HuH-7.5 (cell line): ENCODE results near the gene PIM3.
A peak's percentile ranks its signal among the peaks of the same experiment; 100 is the strongest.
"Not testable (repeated sequence)": the region's sequence is repeated elsewhere in the genome, so short reads cannot be mapped to it uniquely, and the experiment has no call there.

Source experiments
- DNase-seq: peaks from one replicate; pipeline ENCODE4 v3.0.0; 2011; ENCODE audit warnings: low spot score

The PIM3 gene

DNA sequence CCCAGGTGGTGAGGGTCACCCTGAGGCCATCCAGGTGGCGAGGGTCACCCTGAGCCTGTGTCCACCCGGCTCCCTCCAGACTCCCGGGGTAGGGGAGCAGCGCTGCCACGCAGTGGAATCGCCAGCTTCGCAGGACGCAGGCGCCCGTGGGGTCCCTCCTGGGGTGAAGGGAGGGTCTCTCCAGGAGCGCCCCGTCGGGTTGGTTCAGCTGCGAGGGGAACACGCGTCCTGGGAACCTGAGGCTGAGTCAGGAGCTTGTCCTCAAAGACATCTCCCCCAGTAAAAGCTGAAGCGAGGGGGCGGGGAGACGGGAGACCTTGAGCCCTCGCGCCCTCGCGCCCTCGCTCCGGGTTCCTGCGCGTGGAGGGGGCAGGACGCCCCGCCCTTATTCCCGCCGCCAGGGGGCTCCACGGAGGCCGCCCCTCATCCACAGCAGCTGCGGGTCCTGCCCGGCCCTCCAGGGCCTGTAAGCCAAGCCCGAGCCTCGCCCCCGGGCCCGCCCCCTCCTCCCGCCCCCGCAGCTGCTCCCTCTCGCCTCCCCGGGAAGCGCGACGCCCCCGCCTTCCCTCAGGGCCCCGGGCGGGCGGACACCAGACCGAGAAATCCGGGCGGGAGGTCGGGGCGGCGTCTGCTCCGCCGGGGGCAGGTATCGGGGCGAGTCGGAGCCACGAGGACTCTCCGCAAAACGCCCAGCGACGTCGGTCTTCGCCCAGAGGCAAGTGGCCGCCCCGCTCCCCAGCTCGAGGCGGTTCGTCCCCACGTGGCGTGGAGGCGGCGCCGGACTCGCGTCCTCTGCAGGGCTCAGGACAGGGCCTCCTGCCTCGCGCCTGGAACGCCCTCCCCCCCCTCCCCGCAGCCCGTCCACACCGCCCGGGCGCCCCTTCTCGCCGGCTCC lies 22.8 kb downstream of the PIM3 start:
- DNase-seq, result no peak

DNA sequence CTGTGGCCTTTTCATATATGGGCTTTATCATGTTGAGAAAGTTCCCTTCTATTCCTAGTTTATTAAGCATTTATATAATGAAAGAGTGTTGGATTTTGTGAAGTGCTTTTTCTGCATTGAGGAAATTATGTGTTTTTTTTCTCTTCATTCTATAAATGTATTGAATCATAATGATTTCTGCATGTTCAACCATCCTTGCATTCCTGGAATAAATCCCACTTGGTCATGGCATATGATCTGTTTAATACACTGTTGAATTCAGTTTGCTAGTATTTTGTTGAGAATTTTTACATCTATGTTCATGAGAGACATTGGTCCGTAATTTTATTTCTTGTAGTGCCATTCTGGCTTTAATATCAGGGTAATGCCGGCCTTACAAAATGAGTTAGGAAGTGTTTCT lies 25.8 kb downstream of the PIM3 start:
- no peak for DNase-seq

DNA sequence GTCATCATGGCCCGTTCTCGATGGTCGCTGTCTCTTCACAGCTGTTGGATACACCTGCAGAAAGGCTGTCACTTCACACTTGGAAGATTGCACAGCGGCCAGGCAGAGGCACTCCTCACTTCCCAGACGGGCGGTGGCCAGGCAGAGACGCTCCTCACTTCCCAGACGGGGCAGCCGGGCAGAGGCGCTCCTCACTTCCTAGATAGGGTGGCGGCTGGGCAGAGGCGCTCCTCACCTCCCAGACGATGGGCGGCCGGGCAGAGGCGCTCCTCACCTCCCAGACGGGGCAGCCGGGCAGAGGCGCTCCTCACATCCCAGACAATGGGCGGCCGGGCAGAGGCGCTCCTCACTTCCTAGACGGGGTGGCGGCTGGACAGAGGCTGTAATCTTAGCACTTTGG lies 29.3 kb downstream of the PIM3 start:
- DNase-seq, result not testable (repeated sequence)

DNA sequence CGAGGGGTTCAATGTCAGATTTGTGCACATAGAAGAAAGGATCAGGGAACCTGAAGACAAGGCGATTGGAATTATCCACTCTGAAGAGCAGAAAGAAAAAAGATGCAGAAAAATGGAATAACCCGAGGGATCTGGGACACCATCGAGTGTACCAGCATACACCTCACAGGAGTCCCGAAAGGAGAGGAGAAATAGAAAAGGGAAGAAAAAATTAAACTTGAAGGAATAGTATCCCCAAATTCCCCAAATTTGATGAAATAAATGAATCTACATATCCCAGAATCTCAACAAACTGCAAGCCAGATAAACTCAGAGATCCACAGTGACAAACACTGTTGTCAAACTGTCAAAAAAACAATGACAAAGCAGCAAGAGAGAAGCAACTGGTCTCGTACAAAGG lies 30.6 kb downstream of the PIM3 start:
- DNase-seq, result no peak

DNA sequence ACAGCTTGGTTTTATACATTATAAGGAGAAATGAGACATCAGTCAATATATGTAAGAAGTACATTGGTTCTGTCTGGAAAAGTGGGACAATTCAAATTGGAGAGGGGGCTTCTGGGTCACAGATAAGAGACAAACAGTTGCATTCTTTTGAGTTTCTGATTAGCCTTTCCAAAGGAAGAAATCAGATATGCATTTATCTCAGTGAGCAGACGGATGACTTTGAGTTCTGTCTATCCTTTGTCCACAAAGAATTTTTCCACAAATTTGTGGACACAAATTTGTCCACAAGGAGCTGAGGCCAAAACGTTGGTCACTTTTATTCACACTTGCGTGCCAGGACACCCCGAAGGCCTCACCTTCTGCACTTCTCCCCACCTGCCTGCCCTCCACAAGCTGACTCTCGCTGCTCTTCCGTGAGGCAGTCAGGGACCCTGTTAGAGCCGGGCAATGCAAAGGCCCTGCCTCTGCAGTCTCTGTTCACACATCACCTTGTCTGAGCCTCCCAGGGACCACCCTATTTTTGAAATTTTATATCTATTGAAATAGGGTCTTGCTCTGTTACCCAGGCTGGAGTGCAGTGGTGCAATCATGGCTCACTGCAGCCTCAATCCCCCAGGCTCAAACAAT lies 31.4 kb downstream of the PIM3 start:
- no peak for DNase-seq

DNA sequence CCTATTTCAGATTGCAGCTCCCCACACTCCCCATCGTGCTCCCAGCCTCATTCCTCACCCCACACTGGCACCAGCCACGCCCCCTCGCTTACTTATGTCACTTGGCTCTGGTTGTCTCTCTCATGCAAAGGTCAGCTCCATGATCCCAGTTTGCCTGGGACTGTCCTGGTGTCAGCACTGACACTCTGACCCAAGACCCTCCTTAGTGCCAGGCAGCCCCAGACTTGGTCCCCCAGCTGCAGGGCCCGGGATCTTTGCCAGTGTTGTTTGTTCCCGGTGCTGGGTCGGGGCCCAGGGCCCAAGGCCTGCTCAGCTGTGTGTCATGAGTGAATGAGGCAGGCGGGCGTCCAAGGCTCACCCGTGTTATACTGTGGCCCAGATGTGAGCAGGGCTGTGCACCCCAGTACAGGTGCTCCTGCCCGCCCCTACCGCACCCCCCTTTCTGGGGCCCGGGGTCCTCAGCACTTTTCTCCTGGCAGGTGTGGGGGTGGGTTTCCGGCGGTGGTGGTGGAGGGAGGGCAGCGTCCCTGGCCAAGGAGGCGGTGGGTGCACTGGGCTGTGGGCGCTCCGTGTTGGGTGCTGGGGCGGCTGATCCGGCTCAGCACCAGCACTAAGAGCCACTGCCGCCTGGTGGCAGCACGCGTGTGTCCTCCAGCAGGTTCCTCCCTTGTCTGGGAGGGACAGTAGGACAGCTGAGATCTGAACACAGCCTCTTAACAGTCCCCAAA lies 32.5 kb downstream of the PIM3 start:
- DNase-seq, result peak; percentile 84

DNA sequence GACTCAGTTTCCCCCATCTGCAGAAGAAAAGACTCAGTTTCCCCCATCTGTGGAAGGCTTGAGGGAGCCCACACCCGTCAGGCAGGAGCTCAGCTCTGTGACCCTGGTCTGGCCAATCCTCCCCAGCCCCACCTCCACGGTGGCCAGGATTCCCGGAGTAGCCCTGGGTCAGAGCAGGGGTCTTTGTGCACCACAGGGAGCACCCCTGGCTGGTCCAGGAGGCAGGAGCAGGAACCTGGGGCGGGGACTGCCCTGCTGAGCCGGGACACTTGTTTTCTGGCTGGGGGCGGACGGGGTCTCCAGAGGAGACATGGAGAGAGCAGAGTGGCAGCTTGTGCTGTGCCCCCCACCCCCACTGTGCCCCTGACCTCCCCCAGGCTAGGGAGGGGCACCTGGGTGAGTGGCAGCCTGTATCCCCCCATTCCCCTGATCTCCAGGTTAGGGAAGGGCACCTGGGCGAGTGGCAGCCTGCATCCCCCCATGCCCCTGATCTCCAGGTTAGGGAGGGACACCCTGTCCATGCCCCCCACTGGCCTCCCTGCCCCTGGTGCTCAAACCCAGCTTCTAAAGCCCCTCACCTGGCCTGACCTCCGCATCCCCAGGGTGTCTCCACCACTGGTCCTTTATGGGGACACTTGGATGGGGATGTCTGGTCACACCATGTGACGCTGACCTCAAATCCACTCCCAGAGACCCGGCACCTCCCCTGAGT lies 33.2 kb downstream of the PIM3 start:
- DNase-seq, result no peak

DNA sequence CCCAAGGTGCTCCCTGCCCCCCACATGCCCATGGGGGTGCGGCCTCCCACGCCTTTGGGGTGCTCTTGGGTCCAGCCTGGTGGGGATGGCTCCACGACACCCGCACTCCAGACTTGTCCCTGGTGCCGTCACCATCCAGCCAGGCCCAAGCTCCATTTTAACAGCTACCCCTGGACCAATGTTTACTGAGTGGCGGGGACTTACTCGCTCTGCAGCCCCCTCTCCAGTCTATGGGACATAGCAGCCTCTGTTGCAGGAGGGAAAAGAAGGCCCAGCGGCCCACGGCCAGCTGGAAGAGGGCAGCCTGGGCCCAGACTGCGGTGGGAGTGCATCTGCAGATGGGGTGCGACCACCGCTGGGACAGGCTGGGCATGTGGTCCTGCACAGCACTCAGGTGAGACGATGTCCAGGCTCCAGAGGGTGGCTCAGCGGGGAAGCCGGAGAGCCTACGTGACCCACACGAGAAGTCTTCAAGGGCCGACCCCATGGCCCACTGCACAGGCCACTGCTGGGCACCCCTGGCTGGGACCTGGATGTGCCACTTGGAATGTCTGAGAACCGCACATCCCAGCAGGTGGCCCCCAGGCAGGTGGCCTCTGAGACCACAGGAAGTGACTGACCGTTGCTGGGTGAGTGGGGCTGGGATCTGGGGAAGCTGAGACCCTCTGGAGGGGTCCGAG lies 33.9 kb downstream of the PIM3 start:
- DNase-seq, result no peak

DNA sequence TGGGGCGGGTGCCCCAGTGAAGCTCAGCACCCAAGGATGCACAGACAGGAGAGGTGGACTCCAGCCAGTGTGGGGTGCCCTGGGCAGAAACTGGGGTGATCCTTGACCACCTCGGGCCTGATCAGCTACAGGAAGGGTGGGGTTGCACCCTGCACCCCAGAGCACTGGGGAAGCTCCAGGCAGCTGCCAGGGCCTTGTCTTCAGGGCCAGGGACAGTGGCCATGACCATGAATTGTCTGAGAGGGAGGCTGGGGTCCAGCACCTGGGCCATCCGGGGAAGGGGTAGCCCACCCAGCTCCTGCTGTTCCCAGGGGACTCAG lies 34.4 kb downstream of the PIM3 start:
- DNase-seq, result no peak

DNA sequence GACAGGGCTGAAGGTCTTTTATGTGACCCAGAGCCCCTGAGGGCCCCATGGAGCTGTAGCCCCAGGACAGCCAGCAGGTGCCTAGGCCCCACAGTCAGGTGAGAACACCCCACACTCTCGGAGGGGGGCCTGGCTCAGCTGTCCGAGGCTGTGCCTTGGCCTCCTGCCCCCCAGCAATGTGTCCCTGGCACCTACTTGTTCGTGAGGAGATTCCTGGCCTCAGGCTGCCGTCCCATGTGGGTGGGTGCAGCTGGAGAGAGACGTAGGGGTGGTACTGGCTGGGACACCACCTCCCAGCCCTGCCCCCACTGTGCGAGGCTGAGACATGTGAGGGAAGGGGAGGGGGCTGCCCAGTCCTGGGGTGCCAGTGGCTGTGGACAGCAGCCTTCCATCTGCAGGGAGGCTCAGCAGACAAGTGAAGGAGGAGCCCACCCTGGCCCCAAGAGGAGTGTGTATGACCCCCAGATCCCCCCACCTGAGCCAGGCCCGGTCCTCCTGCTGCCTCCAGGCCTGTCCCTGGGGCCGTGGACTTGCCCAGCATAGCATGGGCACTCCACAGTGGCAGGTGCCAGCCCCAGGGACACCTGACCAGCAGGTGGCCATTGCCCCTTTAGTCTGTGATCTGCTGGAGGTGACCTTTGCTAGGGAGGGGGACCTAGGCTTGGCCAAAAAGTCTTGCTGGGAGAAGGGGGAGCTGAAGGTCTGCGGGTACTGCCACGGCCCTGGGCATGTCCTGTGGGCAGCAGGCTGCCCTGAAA lies 35.0 kb downstream of the PIM3 start:
- DNase-seq, result no peak

DNA sequence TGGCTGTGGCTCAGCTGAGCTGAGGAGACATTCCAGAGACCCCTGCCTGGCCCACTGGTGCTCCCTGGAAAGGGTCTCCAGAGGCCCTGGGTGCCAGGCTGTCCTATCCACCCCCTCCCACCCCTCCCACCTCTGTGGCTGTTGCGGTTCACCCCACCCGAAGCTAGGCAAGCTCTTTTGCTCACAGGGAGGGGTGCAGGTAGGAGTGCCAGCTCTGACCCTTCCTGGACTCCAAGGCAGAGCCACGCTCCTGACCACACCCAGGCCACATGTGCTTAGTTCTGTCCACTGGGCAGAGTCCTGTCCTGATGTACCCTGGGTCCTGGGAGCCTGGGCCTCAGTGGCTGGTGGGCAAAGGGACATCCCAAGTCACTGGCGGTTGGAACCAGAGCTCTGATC lies 35.5 kb downstream of the PIM3 start:
- no peak for DNase-seq

DNA sequence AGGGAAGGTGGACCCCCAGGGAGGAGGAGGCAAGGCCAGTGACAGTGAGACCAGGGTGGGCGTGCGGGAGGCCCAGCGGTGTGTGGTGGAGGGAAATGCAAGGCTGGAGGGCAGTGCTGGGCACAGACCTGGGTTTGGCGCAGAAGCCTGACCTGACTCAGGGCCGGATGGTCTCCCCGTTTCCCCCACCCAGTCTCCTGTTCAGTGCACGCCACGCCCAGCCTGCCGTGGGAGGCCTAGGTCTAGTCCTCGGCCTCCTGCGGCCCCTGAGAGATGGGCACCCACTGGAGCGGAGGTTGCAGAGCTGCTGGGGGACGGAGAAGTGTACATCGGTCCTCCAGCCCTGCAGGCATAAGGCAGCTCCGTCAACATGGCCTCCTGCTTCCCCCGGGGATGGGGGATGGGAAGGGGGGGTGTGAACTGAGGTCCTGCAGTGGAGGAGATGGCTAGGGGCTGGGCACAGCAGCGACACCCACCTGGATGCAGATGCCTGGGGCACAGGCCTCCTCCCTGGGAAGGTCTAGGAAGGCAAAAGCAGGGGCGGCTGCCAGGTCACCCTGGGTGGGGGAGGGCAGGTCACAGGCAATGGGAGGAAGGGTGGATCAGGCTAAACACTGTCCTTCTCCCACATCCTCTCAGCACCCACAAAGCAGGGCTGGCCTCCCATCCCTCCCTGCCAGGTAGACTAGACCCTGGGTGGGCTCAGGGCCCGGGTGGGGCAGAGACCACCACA lies 36.1 kb downstream of the PIM3 start:
- DNase-seq, result no peak

DNA sequence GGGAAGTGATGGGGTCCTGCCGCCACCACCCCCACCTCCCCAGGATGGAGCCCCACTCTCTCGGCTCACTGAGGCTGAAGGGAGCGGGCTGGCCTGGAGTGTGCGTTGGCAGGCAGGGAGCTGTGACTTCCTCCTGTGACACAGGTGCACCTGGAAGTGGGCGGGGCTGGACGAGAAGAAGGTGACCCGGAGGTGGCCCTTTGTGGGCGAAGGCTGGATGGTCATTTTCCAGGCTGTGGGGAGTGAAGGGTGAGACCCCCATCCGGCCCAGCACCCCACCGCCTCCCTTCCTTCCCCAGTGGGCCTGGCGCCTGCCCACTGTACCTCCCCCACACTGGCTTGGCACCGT lies 36.7 kb downstream of the PIM3 start:
- DNase-seq, result no peak

DNA sequence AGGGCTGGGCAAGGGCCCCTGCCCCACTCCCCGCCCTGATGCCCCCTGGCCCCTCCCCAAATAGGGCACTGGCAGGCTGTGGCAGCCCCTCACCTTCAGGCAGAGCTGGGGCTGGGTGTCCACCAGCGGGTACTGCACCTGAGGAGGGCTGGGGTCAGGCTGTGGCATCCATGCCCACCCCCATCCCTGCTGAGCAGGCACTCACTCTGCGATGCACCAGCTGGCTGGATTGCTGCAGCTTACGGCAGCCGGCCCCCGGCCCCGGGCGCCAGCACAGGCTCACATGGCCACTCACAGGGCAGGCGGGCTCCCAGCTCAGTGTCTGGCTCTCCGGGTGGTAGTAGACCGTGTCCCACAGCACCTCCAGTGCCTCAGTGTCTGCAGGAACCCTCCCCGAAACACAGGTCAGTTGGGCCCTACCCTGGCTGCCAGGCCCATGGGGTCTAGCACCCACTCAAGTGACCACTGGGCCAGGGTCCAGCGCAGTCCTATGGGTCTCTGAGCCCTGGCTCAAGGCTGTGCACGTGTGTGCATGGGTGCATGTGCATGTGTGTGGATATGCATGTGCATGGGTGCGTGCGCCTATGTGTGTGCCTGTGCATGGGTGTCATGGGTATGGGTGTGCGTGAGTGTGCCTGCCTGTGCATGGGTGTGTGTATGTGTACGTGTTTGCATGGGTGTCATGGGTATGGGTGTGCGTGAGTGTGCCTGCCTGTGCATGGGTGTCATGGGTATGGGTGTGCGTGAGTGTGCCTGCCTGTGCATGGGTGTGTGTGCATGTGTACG lies 37.6 kb downstream of the PIM3 start:
- DNase-seq, result no peak

DNA sequence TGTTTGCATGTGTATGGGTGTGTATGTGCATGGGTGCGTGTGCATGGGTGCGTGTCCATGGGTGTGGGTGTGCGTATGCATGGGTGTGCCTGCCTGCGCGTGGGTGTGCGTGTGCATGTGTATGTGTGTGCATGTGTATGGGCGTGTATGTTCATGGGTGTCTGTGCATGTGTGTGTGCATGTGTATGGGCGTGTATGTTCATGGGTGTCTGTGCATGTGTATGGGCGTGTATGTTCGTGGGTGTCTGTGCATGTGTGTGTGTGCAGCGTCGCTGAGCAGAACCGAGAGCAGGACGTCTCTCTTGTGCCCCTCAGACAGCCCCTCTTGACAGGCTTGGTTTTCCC lies 38.1 kb downstream of the PIM3 start:
- DNase-seq, result no peak

DNA sequence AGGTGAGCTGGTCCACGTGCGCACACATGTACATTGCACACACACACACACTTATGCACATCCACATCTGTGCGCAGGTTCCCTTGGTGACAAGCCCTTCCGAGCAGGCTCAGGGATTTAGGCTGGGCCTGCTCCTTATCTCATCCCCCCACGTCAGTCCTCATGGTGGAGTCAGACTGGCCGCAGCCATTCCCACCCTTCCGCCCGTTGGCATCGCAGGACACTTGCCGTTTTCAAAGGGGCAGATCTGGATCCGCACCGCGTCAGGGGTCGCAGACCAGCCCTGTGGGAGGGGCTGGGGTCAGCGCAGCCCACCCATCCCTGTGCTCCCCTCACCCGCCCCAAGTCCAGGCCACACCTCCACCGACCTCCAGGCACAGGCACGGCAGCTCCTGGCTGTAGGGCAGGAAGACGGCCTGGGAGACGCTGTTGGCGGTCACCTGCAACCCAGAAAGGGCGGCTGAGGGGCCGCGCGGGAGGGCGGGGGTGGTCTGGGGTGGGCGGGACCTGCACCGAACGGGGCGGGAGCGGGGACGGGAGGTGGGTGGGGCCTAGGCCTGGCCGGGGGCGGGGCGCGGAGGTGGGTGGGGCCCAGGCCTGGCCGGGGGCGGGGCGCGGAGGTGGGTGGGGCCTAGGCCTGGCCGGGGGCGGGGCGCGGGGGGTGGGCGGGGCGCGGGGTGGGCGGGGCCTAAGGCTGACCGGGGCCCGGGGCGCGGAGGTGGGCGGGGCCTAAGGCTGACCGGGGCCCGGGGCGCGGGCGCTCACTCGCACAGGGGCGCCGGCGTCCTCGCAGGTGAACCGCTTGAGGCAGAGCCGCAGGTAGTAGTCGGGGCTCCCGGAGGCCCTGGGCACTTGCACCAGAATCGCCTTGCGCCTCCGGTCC lies 38.7 kb downstream of the PIM3 start:
- no peak for DNase-seq

DNA sequence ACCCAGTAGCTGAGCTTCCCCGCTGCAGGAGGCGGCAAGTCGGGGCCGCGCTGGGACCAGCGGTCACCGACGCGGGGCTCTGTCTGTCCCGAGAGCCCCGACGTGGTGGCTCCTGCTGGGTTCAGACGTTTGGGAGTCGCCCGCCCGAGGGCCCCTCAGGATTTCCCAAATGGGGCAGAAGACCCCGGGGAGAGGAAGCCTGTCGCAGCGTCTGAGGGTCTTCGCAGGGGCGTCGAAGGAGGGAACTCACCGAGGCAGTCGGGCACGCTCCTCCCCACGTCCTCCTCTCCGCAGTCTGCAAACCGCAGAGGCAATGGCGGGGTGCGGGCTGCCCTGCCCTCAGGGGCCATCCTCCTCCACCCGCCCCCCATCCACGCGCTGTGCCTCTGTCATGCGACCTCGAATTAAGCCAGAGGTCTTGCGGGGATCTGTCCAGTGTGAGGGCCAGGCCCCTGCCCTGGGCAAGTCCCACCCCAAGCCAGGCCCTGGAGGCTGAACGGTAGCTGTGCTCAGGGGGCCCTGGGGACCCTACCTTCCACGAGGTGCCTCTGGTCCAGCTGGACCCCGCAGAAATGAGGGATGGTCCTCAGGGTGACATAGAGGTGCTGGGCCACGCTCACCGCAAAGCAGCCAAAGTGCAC lies 39.5 kb downstream of the PIM3 start:
- no peak for DNase-seq

DNA sequence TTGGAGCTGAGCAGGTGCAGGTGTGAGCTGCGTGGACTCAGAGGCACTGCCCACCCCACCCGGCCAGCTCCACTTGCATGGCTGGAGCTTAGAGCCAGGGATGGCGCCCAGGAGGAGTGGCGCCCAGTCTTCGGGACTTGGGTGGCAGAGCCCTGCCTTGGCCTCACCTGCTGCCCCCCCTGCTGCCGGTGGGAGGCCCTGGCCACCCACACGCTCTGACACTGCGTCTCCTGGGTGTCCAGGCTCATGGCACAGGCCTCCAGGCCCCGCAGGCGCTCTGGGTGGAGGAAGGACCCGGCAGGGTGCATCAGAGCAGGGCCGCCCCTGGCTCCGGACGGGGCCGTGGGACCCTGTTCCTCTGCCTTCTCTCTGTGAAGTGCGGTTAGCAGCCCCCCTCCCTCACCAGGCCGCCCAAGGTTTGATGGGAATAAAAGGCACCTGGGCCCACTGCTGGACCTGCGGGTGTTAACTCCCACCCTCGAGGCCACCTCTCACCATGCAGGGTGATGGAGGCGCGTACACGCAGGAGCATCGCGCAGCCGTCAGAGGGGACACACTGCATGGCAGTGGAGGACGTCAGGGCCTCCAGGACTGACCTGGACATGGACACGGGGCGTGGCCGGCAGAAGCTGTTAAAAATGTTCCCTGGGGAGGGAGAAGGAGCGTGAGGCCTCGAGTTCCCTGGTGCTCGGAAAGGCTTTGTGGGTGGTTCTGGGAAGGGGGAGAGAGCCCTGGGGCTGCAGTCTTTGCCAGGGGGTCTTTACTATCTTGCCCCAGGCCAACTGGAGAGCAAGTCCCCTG lies 40.2 kb downstream of the PIM3 start:
- no peak for DNase-seq
